Measurements from ENCODE around the gene ANKRD10. TPM values are rescaled to one million over a fixed set of nuclear protein-coding genes. Genes with fewer than 3 reads are reported as not detected.

Gene ANKRD10
- total and polyA plus RNA-seq, 2 donors from 2014 or later, result 64.9 to 159 TPM

GRCh38 chr13:110923086-110923485 lies 8.2 kb upstream of the ANKRD10 start:
- H3K4me3 ChIP-seq (ENCODE audit: low read length in 3 of 3), result no peak overlapping the region
- no peak for TF ChIP-seq CTCF (IDR thresholded peaks at IDR 0.05; ENCODE audit: borderline replicate concordance, extremely low read depth, insufficient read depth)
- no peaks in the 10 kb centered on the region for H3K36me3 ChIP-seq (ENCODE audit: control insufficient read depth in 2 of 3, insufficient read depth in 3 of 3, low read length in 3 of 3)
- no peak overlapping the region for H3K9ac ChIP-seq (ENCODE audit: low read length in 3 of 3)
- DNase-seq (no peak), FAIRE-seq (no peak)
- intact Hi-C loops (cut with DNase I), result no loop called here
- no peaks in the 10 kb centered on the region for H3K27me3 ChIP-seq (ENCODE audit: control insufficient read depth, insufficient read depth, low read length)
- H3K9me3 ChIP-seq (ENCODE audit: control insufficient read depth in 2 of 3, insufficient read depth in 1 of 3, low read length in 3 of 3), result no peaks in the 10 kb centered on the region
- no peak overlapping the region for H3K27ac ChIP-seq (ENCODE audit: low read depth in 2 of 2, low read length in 2 of 2)
- H3K4me1 ChIP-seq (ENCODE audit: control insufficient read depth in 2 of 3, insufficient read depth in 2 of 3, low read depth in 1 of 3, low read length in 3 of 3), result no peaks in the 10 kb centered on the region

GRCh38 chr13:110922506-110922905 lies 7.6 kb upstream of the ANKRD10 start:
- no peak for TF ChIP-seq CTCF (IDR thresholded peaks at IDR 0.05; ENCODE audit: borderline replicate concordance, extremely low read depth, insufficient read depth)
- no peaks in the 10 kb centered on the region for H3K27me3 ChIP-seq (ENCODE audit: control insufficient read depth, insufficient read depth, low read length)
- FAIRE-seq, result no peak
- no peak overlapping the region for H3K4me3 ChIP-seq (ENCODE audit: low read length in 3 of 3)
- no peak overlapping the region for H3K27ac ChIP-seq (ENCODE audit: low read depth in 2 of 2, low read length in 2 of 2)
- H3K9me3 ChIP-seq (ENCODE audit: control insufficient read depth in 2 of 3, insufficient read depth in 1 of 3, low read length in 3 of 3), result no peaks in the 10 kb centered on the region
- H3K9ac ChIP-seq (ENCODE audit: low read length in 3 of 3), result no peak overlapping the region
- no peaks in the 10 kb centered on the region for H3K36me3 ChIP-seq (ENCODE audit: control insufficient read depth in 2 of 3, insufficient read depth in 3 of 3, low read length in 3 of 3)
- no peak for DNase-seq
- intact Hi-C loops (cut with DNase I), result no loop called here
- no peaks in the 10 kb centered on the region for H3K4me1 ChIP-seq (ENCODE audit: control insufficient read depth in 2 of 3, insufficient read depth in 2 of 3, low read depth in 1 of 3, low read length in 3 of 3)

- no peaks in the 10 kb centered on the region for H3K9me3 ChIP-seq (ENCODE audit: control insufficient read depth in 2 of 3, insufficient read depth in 1 of 3, low read length in 3 of 3)
- H3K4me1 ChIP-seq (ENCODE audit: control insufficient read depth in 2 of 3, insufficient read depth in 2 of 3, low read depth in 1 of 3, low read length in 3 of 3), result no peaks in the 10 kb centered on the region
- H3K27me3 ChIP-seq (ENCODE audit: control insufficient read depth, insufficient read depth, low read length), result no peaks in the 10 kb centered on the region
- DNase-seq (no peak), FAIRE-seq (no peak)
- intact Hi-C loops (cut with DNase I), result no loop called here
- no peak for TF ChIP-seq CTCF (IDR thresholded peaks at IDR 0.05; ENCODE audit: borderline replicate concordance, extremely low read depth, insufficient read depth)
- no peaks in the 10 kb centered on the region for H3K36me3 ChIP-seq (ENCODE audit: control insufficient read depth in 2 of 3, insufficient read depth in 3 of 3, low read length in 3 of 3)
- H3K9ac ChIP-seq (ENCODE audit: low read length in 3 of 3), result no peak overlapping the region
- H3K4me3 ChIP-seq (ENCODE audit: low read length in 3 of 3), result no peak overlapping the region
- H3K27ac ChIP-seq (ENCODE audit: low read depth in 2 of 2, low read length in 2 of 2), result no peak overlapping the region
Observed at GRCh38 chr13:110921695-110922094, 6.8 kb upstream of the ANKRD10 start.

- Histone ChIP-seq H3K9ac (ENCODE audit: low read length in 3 of 3) (no peak overlapping the region), H3K4me1 (ENCODE audit: control insufficient read depth in 2 of 3, insufficient read depth in 2 of 3, low read depth in 1 of 3, low read length in 3 of 3) (peaks cover 0 to 3% (median 0%) of the 10 kb centered on the region in 3 donors), H3K27me3 (ENCODE audit: control insufficient read depth, insufficient read depth, low read length) (no peaks in the 10 kb centered on the region), H3K4me3 (ENCODE audit: low read length in 3 of 3) (no peak overlapping the region), H3K36me3 (ENCODE audit: control insufficient read depth in 2 of 3, insufficient read depth in 3 of 3, low read length in 3 of 3) (no peaks in the 10 kb centered on the region), H3K9me3 (ENCODE audit: control insufficient read depth in 2 of 3, insufficient read depth in 1 of 3, low read length in 3 of 3) (no peaks in the 10 kb centered on the region), H3K27ac (ENCODE audit: low read depth in 2 of 2, low read length in 2 of 2) (no peak overlapping the region)
- intact Hi-C loops (cut with DNase I), result no loop called here
- DNase-seq, result no peak
- no peak for TF ChIP-seq CTCF (IDR thresholded peaks at IDR 0.05; ENCODE audit: borderline replicate concordance, extremely low read depth, insufficient read depth)
- FAIRE-seq, result no peak
Observed at GRCh38 chr13:110921209-110921608, 6.3 kb upstream of the ANKRD10 start.
